GM04503 (cell line): ENCODE data around the gene FBXO17.
"Not testable (repeated sequence)": the region's sequence is repeated elsewhere in the genome, so short reads cannot be mapped to it uniquely, and the experiment has no call there.

Experiments used
- DNase-seq: peaks from one replicate; pipeline ENCODE4 v3.0.0-alpha.2; 2012; ENCODE audit warnings: low read depth

The FBXO17 gene, protein sequence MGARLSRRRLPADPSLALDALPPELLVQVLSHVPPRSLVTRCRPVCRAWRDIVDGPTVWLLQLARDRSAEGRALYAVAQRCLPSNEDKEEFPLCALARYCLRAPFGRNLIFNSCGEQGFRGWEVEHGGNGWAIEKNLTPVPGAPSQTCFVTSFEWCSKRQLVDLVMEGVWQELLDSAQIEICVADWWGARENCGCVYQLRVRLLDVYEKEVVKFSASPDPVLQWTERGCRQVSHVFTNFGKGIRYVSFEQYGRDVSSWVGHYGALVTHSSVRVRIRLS

DNA sequence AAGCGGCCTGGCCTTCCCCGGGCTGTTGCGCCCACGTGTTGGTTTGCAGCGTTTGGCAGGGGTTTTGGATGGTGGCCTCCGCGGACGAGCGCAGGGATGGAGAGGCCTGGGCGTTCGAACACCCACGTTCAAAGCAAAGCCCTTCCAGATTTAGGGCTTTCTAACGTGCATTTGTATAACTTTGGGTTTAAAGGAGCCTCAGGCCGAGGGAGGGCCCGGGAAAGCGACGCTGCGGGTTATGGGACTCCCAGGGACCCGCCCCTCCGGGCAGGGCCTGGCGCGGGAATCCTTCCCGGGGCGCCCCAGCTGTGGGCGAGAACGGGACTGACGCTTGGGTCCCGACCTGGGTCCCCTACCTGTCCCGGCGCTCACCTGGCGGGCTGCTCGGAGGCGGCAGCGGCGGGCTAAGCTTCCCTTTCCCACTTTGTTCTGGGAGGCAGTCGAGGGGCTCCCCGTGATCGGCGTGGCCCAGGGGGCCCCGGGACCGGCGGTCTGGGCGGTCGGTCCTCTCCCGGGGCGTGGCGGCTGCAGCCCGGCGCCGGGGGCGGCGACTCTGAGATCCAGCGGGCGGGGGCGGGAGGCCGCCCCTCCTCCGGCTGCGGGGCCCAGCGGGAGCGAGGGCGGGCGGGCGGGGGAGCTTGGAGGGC lies at the start of gene FBXO17:
TSS of gene FBXO17 (minus strand) at position 529 of the 647 bp plus-strand sequence. CDS start 25,423 bp downstream, outside the sequence.
- no peak for DNase-seq

DNA sequence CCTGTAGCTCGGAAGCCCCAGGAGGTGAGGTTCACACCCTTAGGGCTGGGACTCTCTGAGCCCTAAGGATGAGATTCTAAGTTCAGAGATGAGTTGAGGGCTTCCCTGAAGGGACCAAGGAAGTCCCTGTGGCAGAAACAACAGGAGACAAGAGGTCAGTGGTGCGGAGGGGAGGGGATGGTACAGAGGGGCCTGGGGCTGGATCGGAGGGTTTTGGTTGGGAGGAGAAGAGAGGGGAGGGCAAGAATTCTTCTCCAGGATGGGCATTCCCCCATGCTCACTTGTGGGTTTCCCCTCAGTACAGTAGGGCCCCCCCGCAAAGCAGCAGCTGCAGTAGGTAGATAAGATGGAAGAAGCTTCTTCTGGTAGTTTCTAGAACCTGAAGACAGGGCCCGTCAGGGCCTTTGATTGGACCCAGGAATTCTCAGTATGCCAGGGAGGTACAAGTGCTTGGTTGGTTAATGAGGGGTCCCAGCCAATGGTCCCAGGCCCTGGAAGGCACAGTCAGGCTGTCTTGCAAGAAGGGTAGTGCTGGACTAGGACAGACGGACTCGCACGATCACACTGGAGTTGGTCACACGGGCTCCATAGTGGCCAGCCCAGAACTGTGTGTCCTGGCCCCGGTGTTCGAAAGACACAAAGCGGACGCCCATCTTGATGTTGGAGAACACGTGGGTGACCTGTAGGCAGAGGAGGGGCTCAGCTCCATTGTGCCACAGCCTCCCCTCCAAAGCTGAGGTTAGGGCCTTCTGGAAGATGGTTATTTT lies 49.5 kb upstream of the FBXO17 start:
- DNase-seq: no peak

DNA sequence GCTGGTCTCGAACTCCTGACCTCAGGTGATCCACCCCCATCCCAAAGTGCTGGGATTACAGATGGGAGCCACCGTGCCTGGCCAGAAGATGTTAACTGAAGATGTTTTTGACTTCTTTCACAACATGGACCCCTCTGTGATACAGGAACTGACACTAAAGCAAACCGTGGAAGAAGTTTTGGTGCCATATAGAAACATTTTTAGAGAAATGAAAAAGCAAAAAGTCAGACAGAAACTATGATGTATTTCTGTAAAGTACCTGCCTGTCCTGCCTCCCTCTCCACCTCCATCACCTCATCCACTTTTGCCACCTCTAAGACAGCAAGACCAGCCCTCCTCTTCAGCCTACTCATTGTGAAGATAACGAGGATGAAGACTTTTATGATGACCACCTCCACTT lies 45.5 kb upstream of the FBXO17 start:
- no peak for DNase-seq

DNA sequence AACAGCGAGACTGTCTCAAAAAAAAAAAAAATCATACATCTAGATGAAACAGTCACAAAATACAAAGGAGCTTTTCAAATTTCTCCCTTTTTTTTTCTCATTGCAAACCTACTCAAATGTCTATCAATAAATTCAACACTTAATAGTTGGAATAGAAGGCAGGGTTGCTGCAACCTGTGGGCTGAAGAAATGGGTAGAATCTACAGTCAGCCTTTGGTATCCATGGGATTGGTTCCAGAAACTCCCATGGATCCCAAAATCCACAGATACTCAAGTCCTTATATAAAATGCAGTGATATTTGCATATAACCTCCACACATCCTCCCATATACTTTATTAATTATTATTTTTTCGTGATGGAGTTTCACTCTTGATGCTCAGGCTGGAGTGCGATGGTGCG lies 42.1 kb upstream of the FBXO17 start:
- DNase-seq: no peak

DNA sequence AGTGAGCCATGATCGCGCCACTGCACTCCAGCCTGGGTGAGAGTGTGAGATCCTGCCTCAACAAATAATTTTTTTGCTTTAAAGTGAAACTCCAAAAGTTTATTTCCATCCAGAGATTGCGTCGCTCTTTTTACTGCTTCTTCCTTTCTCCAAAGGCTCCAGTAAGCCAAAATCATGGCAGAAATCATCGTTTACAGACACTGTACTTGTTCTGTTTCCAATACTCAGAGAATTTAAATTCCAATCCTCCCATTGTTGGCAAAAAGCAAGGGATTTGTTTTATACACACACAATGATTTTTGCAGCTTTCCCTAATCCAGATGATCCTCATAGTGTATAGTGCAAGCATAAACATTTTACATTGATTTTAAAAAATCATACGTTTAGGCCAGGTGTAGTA lies 41.5 kb upstream of the FBXO17 start:
- DNase-seq: no peak

DNA sequence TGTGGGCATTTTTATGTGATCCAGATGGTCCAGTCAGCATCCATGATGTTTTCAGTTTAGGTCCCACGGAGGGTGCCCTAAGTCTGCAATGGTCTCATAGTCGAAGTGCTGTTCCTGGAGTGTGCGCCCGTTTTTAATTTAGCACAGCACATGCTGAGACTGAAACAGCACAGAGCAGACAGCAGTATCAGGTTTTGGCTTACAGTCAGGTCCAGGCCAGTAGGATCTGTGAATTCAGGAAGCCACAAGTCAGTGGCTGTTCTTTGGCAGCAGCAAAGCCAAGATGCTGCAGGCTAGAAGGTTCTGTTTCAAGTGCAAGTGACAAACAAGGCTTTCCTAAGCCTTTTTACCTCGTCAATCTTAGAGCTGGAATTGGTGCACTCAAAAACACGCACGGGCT lies 38.5 kb upstream of the FBXO17 start:
- DNase-seq: no peak

DNA sequence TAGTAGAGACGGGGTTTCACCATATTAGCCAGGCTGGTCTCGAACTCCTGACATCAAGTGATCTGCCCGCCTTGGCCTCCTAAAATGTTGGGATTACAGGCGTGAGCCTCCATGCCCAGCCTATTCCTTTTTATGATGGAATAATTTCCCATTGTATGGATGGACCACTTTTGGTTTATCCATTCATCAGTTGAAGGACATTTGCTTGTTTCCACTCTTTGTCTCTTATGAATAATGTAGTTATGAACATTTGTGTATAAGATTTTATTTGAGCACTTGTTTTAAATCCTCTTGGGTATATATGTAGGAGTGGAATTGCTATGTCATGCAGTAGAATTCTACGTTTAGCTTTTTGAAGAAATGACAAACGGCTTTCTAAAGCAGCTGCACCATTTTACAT lies 33.5 kb upstream of the FBXO17 start:
- DNase-seq: no peak

DNA sequence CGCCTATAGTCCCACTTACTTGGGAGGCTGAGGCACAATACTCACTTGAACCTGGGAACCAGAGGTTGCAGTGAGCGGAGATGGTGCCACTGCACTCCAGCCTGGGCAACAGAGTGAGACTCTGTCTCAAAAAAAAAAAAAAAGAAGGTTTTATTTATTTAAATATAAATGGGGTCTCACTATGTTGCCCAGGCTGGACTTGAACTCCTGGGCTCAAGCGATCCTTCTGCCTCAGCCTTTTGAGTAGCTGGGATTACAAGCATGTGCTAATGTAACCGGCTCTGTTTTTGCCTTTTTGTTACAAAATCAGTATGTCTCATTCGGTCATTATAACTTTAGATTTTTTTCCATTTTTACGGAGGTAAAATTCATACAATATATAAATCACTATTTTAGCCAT lies 32.6 kb upstream of the FBXO17 start:
- no peak for DNase-seq

DNA sequence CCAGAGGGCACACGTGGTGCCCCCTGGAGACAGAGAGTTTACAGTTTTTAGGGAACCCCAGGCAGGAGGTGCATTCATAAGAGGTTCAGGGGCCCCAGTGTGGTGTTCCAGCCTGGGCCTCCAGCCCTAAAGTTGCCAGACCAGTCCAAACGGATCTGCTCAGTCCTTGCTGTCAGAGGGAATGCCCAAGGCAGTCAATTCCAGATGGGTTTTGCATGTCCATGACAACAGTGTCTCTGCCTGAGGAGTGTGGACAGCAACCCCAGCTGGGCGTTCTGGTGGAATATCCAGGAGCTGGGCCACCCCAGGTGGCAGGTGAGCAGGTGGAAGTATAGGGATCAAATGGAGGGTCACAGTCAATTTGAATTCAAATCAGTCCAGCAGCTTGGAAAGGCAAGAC lies 31.6 kb upstream of the FBXO17 start:
- no peak for DNase-seq

DNA sequence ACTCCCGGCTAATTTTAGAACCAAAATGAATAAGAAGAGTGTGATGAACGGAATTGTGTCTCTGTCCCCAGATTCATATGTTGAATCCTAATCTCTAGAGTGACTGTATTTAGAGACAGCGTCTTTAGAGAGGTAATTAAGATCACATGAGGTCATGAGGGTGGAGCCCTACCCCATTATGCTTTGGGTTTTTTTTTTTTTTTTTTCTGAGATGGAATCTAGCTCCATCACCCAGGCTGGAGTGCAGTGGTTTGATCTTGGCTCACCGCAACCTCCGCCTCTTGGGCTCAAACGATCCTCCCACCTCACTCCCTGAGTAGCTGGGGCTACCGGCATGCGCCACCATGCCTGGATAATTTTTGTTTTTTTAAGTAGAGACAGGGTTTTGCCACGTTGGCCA lies 28.9 kb upstream of the FBXO17 start:
- no peak for DNase-seq

DNA sequence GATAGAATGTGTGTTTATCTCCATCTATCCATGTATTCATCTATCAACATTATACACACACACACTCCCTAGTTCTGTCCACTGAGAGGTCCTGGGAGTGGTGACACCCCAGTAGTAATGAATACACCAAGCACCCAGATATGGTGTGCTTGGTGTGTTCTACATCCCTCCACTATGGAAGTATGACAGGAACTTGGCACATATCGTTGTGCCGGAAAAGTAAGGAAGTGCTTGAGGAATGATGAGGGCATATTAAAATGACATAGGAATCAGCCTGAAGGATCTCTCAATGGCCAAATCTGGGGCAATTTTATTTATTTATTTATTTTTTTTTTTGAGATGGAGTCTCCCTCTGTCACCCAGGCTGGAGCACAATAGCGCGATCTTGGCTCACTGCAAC lies 28.3 kb upstream of the FBXO17 start:
- no peak for DNase-seq

DNA sequence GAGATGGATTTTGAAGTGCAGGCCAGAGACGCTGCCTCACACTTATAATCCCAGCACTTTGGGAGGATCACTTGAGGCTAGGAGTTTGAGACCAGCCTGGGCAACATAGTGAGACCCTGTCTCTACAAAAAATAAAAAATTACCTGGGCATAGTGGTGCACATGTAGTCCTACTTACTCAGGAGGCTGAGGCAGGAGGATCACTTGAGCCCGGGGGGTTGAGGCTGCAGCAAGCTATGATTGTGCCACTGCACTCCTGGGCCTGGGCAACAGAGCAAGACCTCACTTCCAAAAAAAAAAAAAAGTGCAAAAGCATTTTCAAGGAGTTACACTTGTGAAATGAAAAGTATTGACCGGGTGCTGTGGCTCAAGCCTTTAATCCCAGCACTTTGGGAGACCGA lies 27.6 kb upstream of the FBXO17 start:
- no peak for DNase-seq

DNA sequence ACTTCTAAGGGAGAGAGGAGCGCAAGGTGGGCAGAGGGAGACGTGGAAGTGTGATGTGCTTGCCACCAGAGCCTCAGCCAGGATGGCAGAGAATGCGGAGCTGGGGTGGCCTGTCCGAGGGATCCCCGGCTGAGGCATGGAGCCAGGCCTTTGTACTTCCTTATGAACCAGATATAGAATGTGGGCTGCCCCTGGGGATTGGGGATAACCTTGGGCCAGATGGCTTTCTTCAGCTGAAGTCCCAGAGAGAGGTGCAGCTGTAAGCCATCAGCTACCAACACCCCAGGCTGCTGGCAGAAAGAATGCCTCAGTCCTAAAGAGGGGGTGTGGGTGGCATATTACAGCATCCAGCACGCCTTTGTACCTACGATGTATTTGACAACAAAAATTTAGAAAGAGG lies 25.5 kb upstream of the FBXO17 start:
- no peak for DNase-seq

DNA sequence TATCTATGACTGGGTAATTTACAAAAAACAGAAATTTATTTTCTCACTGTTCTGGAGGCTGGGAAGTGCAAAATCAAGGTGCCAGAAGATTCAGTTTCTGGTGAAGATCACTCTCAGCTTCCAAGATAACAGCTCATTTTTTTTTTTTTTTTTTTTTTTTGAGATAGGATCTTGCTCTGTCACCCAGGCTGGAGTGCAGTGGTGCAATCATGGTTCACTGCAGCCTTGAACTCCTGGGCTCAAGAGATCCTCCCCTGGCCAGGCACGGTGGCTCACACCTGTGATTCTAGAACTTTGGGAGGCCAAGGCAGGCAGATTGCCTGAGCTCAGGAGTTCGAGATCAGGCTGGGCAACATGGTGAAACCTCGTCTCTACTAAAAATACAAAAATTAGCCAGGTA lies 22.0 kb upstream of the FBXO17 start:
- DNase-seq: not testable (repeated sequence)

DNA sequence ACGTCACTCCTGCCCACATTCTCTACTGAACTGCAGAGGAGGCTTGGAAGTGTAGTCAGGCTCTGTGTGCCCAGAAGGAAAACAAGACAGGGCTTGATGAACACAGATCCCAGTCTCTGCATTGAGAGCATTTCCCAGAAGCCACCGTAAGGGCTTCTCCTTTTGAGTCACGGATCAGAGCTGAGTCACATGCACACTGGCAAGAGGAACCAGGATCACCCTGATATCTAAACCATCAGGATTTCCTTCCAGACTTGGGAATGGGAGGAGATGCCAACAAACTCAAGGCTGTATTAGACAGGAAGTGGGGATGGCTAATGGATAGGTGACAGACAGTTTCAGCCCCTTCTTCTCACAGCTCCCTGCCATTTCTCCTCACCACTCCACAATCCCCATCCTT lies 17.7 kb upstream of the FBXO17 start:
- DNase-seq: peak; percentile 37

DNA sequence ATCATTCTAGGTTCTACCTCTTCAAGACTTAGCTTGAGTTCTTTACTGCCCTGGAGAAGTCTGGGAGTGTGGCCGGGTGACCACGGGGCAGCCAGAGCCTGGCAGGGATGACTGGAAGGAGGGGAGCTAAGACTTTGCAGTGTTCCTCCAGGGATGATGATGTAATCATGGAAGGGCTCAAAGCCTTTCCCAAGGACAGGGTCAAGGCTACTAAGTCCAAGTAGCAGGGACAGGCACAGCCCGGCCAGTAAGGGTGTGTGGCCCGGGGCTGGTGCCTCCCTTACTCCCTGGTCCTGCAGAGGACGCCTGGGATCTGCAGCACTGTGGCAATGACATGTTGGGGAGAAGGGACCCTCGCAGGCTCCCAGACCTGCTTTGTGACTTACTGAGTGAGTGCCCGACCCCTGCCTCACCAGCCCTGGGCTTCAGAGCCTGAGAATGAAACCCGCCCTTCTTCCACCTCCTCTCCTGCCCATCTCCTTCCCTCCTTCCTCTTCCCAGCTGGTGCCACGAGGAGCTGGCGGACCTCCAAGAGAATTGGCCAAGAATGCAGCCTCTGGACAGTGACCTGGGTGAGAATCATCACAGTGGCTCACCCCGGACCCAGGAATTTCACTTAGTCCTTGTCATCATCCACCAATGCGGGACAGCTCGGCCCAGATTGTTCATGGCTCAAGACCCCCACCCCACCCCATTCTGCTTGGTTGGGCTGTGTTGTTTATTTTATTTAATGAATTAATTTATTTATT lies 15.6 kb upstream of the FBXO17 start:
- no peak for DNase-seq

DNA sequence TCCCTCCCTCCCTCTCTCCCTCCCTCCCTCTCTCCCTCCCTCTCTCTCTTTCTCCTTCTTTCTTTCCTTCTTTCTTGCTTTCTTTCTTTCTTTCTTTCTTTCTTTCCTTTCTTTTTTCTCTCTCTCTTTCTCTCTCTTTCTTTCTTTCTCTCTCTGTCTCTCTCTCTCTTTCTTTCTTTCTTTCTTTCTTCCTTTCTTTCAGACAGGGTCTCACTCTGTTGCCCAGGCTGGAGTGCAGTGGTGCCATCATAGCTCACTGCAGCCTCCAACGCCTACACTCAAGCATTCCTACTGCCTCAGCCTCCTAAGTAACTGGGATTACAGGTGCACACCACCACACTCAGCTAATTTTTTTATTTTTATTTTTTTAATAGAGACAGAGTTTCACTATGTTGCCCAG lies 14.1 kb upstream of the FBXO17 start:
- DNase-seq: not testable (repeated sequence)

DNA sequence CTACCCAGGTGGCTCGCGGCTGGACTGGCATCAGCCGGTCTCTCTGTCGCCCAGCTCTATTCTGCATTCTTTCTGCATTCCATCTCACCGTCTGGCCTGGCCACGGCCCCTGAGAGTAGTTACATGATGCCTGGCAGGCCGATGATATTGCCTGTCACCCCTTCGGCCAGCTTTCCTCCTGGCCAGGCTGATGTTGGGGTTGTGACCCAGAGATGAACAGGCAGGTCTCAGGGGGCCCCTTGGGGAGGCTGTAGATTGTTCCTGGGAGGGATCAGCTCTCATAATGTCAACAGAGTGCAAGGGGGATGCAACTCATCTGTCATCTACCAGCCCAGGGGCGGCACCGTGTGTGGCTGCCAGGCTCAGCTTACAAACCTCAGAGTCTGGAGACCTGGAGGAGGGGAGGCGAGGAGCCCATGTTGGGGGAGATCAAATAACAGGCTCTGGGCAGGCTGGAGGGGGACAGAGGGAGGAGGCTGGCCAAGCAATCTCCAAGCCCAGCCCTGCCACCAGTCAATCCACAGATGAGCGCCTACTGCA lies 13.6 kb upstream of the FBXO17 start:
- DNase-seq: no peak

DNA sequence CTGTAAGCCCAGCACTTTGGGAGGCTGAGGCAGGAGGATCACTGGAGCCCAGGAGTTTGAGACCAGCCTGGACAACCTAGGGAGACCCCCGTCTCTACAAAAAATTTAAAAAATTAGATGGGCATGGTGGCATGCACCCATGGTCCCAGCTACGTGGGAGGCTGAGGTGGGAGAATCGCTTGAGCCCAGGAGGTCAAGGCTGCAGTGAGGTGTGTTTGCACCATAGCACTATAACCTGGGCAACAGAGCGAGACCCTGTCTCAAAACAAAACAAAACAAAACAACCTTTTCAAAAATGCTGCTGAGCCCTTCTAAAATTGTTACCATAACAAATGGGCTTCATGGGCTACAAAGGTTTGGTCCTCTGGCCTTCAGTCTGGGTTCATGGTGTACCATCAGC lies 13.1 kb upstream of the FBXO17 start:
- DNase-seq: not testable (repeated sequence)

DNA sequence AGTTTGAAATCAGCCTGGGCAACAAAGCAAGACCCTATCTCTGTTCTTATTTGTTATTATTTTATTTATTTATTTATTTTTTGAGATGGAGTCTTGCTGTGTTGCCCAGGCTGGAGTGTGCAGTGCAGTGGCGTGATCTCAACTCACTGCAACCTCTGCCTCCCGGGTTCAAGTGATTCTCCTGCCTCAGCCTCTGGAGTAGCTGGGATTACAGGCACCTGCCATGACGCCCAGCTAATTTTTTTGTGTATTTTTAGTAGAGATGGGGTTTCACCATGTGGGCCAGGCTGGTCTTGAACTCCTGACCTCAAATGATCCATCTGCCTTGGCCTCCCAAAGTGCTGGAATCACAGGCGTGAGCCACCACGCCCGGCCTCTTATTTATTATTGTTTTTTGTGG lies 12.2 kb upstream of the FBXO17 start:
- not testable (repeated sequence) for DNase-seq

DNA sequence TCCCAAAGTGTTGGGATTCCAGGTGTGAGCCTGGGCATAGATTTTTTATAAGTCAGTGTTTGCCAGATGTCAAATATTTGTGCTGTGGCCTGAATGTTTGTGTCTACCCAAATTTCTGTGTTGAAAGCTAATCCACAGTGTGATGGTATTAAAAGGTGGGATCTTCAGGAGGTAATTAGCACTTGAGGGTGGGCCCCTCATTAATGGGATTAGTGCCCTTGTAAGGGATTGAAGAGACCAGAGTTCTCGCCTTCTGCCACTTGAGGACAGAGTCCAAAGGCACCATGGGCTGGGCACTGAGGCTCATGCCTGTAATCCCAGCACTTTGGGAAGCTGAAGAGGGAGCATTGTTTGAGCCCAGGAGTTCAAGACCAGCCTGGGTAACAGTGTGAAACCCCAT lies 9.7 kb upstream of the FBXO17 start:
- no peak for DNase-seq
